MCF 10A (cell line): ENCODE measurements around the gene RPL23. TPM values are rescaled to one million over a fixed set of nuclear protein-coding genes. Genes with fewer than 3 reads are reported as not detected.
A peak's percentile ranks its signal among the peaks of the same experiment; 100 is the strongest.

Experiments
- BruUV-seq: library from RNA; stranded (reverse); fragments of 400-500 nt; replicated peaks from 2 replicates; lab custom pipeline; 2021; lab: Mats Ljungman, UMichigan
- CTCF ChIA-PET: fragments of 300-600 bp; sonication (Branson Sonifier 250); formaldehyde crosslinking; extraction: SDS; loops from one replicate; lab custom pipeline; 2021; ENCODE audit warnings: antibody characterized with exemption, inconsistent platforms; lab: Yijun Ruan, JAX
- POLR2A ChIA-PET: fragments of 300-600, 350-650 bp; sonication (Branson Sonifier 250); formaldehyde crosslinking; extraction: SDS; loops from one replicate; lab custom pipeline; 2020; ENCODE audit warnings: antibody characterized with exemption, inconsistent platforms; lab: Yijun Ruan, JAX
- DNase-seq: peaks from one replicate; pipeline ENCODE4 v3.0.0-alpha.2; 2018; ENCODE audit not compliant: unreplicated experiment
- H3K27ac Mint-ChIP-seq: one replicate; pipeline ENCODE4 v1.8.0; 2022; ENCODE audit warnings: mild to moderate bottlenecking, low read depth, mixed read lengths; ENCODE audit not compliant: unreplicated experiment
- H3K27me3 Mint-ChIP-seq: one replicate; pipeline ENCODE4 v1.8.0; 2022; ENCODE audit warnings: mixed read lengths; ENCODE audit not compliant: insufficient read depth, unreplicated experiment
- H3K36me3 Mint-ChIP-seq: one replicate; pipeline ENCODE4 v1.8.0; 2022; ENCODE audit warnings: mild to moderate bottlenecking, moderate library complexity, mixed read lengths; ENCODE audit not compliant: insufficient read depth, unreplicated experiment
- H3K4me1 Mint-ChIP-seq: one replicate; pipeline ENCODE4 v1.8.0; 2022; ENCODE audit warnings: mixed read lengths; ENCODE audit not compliant: insufficient read depth, unreplicated experiment
- H3K4me3 Mint-ChIP-seq: one replicate; pipeline ENCODE4 v1.8.0; 2022; ENCODE audit warnings: mild to moderate bottlenecking, moderate library complexity, mixed read lengths; ENCODE audit not compliant: unreplicated experiment
- H3K9me3 Mint-ChIP-seq: one replicate; pipeline ENCODE4 v1.8.0; 2022; ENCODE audit warnings: mixed read lengths; ENCODE audit not compliant: unreplicated experiment
- intact Hi-C: fragments of 100-400 bp; cut with micrococcal nuclease; formaldehyde crosslinking; loops from 2 replicates; pipeline ENCODE4 v1.14.1; 2022
- total RNA-seq: library from RNA; stranded (reverse); gene quantifications from 2 replicates; pipeline ENCODE4 v1.2.3, GENCODE V29; 2022
- TF ChIP-seq, protein P1 (sequence below): fragments of 200-600 bp; IDR thresholded peaks from one replicate; pipeline ENCODE4 v1.8.0; 2022; ENCODE audit warnings: antibody characterized with exemption, mild to moderate bottlenecking; ENCODE audit not compliant: unreplicated experiment

The RPL23 gene
- total RNA-seq, 1 experiment from 2014 or later, result 1,891 TPM

- DNase-seq, result no peak
- TF ChIP-seq, protein P1, sequence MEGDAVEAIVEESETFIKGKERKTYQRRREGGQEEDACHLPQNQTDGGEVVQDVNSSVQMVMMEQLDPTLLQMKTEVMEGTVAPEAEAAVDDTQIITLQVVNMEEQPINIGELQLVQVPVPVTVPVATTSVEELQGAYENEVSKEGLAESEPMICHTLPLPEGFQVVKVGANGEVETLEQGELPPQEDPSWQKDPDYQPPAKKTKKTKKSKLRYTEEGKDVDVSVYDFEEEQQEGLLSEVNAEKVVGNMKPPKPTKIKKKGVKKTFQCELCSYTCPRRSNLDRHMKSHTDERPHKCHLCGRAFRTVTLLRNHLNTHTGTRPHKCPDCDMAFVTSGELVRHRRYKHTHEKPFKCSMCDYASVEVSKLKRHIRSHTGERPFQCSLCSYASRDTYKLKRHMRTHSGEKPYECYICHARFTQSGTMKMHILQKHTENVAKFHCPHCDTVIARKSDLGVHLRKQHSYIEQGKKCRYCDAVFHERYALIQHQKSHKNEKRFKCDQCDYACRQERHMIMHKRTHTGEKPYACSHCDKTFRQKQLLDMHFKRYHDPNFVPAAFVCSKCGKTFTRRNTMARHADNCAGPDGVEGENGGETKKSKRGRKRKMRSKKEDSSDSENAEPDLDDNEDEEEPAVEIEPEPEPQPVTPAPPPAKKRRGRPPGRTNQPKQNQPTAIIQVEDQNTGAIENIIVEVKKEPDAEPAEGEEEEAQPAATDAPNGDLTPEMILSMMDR, result no peak
- intact Hi-C loops, result loop anchor here (5.0 kb wide), 1 partner anchor 301 kb away; the partner anchor contains the start of gene PLXDC1
- CTCF ChIA-PET, result interaction anchor here (0.6 to 0.7 kb wide), 3 partner anchors 57 to 293 kb away, joined by 3 to 4 read pairs (median 3); partner anchors contain the start of gene EPOP
- Mint-ChIP-seq H3K27me3 (no peaks in the 10 kb centered on the region), H3K4me1 (peaks cover 15% of the 10 kb centered on the region), H3K36me3 (peaks cover 74% of the 10 kb centered on the region), H3K4me3 (peak overlapping the region; percentile 99), H3K9me3 (no peaks in the 10 kb centered on the region), H3K27ac (peak overlapping the region; percentile 100)
- no TSS peak for BruUV-seq
- POLR2A ChIA-PET, result interaction anchor here (0.9 to 11.8 kb wide), 5 partner anchors 11 to 54 kb away, joined by 3 to 246 read pairs (median 13); partner anchors contain the start of genes CWC25 and LASP1
Measured at GRCh38 chr17:38851434-38851833, 2.1 kb downstream of the RPL23 start.

GRCh38 chr17:38850374-38850773 lies 3.1 kb downstream of the RPL23 start:
- Mint-ChIP-seq H3K27ac (no peak overlapping the region), H3K4me3 (peak overlapping the region; percentile 99), H3K27me3 (no peaks in the 10 kb centered on the region), H3K36me3 (peaks cover 84% of the 10 kb centered on the region), H3K9me3 (no peaks in the 10 kb centered on the region), H3K4me1 (peaks cover 15% of the 10 kb centered on the region)
- no TSS peak for BruUV-seq
- DNase-seq, result no peak
- CTCF ChIA-PET, result no interaction called here
- intact Hi-C loops, result loop anchor here (5.0 kb wide), 1 partner anchor 302 kb away; the partner anchor contains the start of gene PLXDC1
- POLR2A ChIA-PET, result interaction anchor here (0.9 to 11.8 kb wide), 4 partner anchors 16 to 362 kb away, joined by 3 to 246 read pairs (median 38); partner anchors contain the start of genes CWC25 and LASP1
- TF ChIP-seq, protein P1, result no peak

DNA sequence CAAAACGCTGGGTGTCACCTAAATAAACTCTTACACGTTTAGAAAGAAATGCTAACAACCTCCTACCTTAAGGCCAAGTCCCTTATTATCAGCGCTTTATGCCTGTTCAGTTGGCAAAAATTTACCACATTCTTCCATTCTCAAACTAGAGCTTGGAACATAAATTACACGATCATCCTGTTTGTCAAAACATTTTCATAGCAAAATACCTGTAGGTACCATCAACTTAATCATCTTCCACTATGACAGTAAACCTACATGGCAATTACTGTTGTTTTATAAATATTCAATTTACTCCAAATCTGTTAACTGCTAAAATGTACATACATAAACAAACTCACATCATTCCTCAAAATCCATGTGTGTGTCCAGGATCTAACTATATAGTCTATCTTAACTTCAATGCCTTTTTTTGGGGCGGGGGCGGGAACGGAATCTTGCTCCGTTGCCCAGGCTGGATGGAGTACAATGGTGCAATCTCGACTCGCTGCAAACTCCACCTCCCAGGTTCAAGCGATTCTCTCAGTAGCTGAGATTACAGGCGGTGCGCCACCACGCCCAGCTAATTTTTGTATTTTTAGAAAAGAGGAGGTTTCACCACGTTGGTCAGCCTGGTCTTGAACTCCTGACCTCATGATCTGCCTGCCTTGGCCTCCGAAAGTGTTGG lies 4.4 kb downstream of the RPL23 start:
- no peak for DNase-seq
- Mint-ChIP-seq H3K36me3 (peaks cover 95% of the 10 kb centered on the region), H3K4me3 (no peak overlapping the region), H3K9me3 (no peaks in the 10 kb centered on the region), H3K4me1 (peaks cover 20% of the 10 kb centered on the region), H3K27ac (no peak overlapping the region), H3K27me3 (no peaks in the 10 kb centered on the region)
- BruUV-seq, result no TSS peak
- ChIA-PET POLR2A (interaction anchor here (0.6 to 11.8 kb wide), 5 partner anchors 19 to 363 kb away, joined by 3 to 246 read pairs (median 3); partner anchors contain the start of gene LASP1), CTCF (no interaction called here)
- TF ChIP-seq, protein P1, result no peak
- intact Hi-C loops, result no loop called here

DNA sequence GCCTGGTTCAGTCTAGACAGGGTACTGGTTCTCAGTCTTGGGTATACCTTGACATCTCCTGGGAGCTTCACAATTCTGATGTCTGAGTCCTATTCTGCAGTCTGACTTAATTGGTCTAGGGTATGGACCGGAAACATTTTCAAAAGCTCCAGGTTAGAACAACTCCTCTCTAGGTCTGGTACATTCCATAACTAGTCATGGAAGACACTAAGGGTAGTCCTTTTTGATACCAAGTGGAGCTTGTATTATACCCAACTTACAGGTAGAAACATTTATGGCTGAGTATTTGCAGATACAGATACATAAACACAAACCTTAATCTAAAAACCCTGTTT lies 5.0 kb downstream of the RPL23 start:
- H3K27ac Mint-ChIP-seq, result no peak overlapping the region
- intact Hi-C loops, result no loop called here
- ChIA-PET CTCF (no interaction called here), POLR2A (interaction anchor here (0.6 to 11.8 kb wide), 5 partner anchors 20 to 322 kb away, joined by 3 to 246 read pairs (median 3); partner anchors contain the start of gene LASP1)
- no TSS peak for BruUV-seq
- peaks cover 94% of the 10 kb centered on the region for H3K36me3 Mint-ChIP-seq
- no peaks in the 10 kb centered on the region for H3K9me3 Mint-ChIP-seq
- peaks cover 20% of the 10 kb centered on the region for H3K4me1 Mint-ChIP-seq
- no peak for DNase-seq
- H3K27me3 Mint-ChIP-seq, result no peaks in the 10 kb centered on the region
- no peak overlapping the region for H3K4me3 Mint-ChIP-seq
- TF ChIP-seq, protein P1, result no peak
